HepG2 (cell line): ENCODE results near the gene TDRD6.

Experiments used
- BHLHE40 ChIP-seq: IDR thresholded peaks from 2 replicates; pipeline ENCODE4 v1.6.1; 2011; ENCODE audit warnings: low read length, improper control_type of control experiment
- EZH2 ChIP-seq: conservative IDR thresholded peaks from 2 replicates; pipeline ENCODE4 v1.6.1; 2012; ENCODE audit warnings: mild to moderate bottlenecking, low read depth, low read length, moderate library complexity
- GTF2F1 ChIP-seq: fragments of 150-350 bp; IDR thresholded peaks from 2 replicates; pipeline ENCODE4 v1.6.1; 2014; ENCODE audit warnings: low read length
- NFE2L1 ChIP-seq: sonication (generic); formaldehyde crosslinking; IDR thresholded peaks from 2 replicates; pipeline ENCODE4 v1.4.0; 2020; ENCODE audit warnings: missing genetic modification reagents, mild to moderate bottlenecking, borderline replicate concordance
- SSRP1 ChIP-seq: IDR thresholded peaks from 2 replicates; pipeline ENCODE4 v1.6.1; 2016; ENCODE audit warnings: control low read depth
- USF2 ChIP-seq, 2 experiments: sonication (generic) in 1 of 2; formaldehyde crosslinking in 1 of 2; IDR thresholded peaks; 2 replicates each; pipeline versions ENCODE4 v1.5.1 to v1.6.1; 2011 to 2020; ENCODE audit warnings: borderline replicate concordance in 1 of 2, low read depth in 1 of 2, low read length in 1 of 2, mild to moderate bottlenecking in 1 of 2, missing genetic modification reagents in 1 of 2, moderate library complexity in 1 of 2
- ZNF318 ChIP-seq: sonication (generic); formaldehyde crosslinking; IDR thresholded peaks from 2 replicates; pipeline ENCODE4 v1.4.0; 2020; ENCODE audit warnings: mild to moderate bottlenecking, missing genetic modification reagents
- ZNF512 ChIP-seq: sonication (generic); formaldehyde crosslinking; IDR thresholded peaks from 2 replicates; pipeline ENCODE4 v1.4.0; 2020; ENCODE audit warnings: mild to moderate bottlenecking, missing genetic modification reagents
- ZNF564 ChIP-seq: sonication (generic); formaldehyde crosslinking; IDR thresholded peaks from 2 replicates; pipeline ENCODE4 v1.8.1; 2023; ENCODE audit warnings: mild to moderate bottlenecking, missing genetic modification reagents
- ZNF567 ChIP-seq: sonication (generic); formaldehyde crosslinking; IDR thresholded peaks from 2 replicates; pipeline ENCODE4 v1.8.1; 2023; ENCODE audit warnings: mild to moderate bottlenecking, missing genetic modification reagents, borderline replicate concordance
- ZNF644 ChIP-seq: IDR thresholded peaks from 2 replicates; pipeline ENCODE4 v1.6.1; 2016; ENCODE audit warnings: low read depth
- ZSCAN31 ChIP-seq: sonication (generic); formaldehyde crosslinking; IDR thresholded peaks from 2 replicates; pipeline ENCODE4 v1.5.0; 2020; ENCODE audit warnings: low read depth, mild to moderate bottlenecking, missing genetic modification reagents
- TF ChIP-seq, protein P1 (sequence below): sonication (generic); formaldehyde crosslinking; IDR thresholded peaks from 2 replicates; pipeline ENCODE4 v1.5.0; 2020; ENCODE audit warnings: mild to moderate bottlenecking, missing genetic modification reagents, moderate library complexity

GRCh38 chr6:46730921-46731461 is 43.3 kb downstream of the TDRD6 start:
- TF ChIP-seq EZH2 (no peak), ZNF318 (CRISPR knock-in tag) (no peak), NFE2L1 (CRISPR knock-in tag) (no peak), GTF2F1 (no peak), SSRP1 (CRISPR knock-in tag) (no peak), USF2 (IDR thresholded peaks at IDR 0.05; ENCODE audit: low read depth, low read length) (no peak), USF2 (CRISPR knock-in tag; IDR thresholded peaks at IDR 0.05; ENCODE audit: borderline replicate concordance) (no peak), BHLHE40 (no peak), ZNF512 (CRISPR knock-in tag) (no peak), ZNF564 (CRISPR knock-in tag) (no peak), ZNF567 (CRISPR knock-in tag) (no peak), ZSCAN31 (CRISPR knock-in tag) (no peak), ZNF644 (CRISPR knock-in tag) (no peak)
- TF ChIP-seq, protein P1, sequence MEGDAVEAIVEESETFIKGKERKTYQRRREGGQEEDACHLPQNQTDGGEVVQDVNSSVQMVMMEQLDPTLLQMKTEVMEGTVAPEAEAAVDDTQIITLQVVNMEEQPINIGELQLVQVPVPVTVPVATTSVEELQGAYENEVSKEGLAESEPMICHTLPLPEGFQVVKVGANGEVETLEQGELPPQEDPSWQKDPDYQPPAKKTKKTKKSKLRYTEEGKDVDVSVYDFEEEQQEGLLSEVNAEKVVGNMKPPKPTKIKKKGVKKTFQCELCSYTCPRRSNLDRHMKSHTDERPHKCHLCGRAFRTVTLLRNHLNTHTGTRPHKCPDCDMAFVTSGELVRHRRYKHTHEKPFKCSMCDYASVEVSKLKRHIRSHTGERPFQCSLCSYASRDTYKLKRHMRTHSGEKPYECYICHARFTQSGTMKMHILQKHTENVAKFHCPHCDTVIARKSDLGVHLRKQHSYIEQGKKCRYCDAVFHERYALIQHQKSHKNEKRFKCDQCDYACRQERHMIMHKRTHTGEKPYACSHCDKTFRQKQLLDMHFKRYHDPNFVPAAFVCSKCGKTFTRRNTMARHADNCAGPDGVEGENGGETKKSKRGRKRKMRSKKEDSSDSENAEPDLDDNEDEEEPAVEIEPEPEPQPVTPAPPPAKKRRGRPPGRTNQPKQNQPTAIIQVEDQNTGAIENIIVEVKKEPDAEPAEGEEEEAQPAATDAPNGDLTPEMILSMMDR (CRISPR knock-in tag): no peak
